ENCODE data around the gene JADE2.
"Not testable (repeated sequence)": the region's sequence is repeated elsewhere in the genome, so short reads cannot be mapped to it uniquely, and the experiment has no call there.

The JADE2 gene

GRCh38 chr5:134508521-134509195, 16.8 kb upstream of the JADE2 start:
- no peak for DNase-seq

DNA sequence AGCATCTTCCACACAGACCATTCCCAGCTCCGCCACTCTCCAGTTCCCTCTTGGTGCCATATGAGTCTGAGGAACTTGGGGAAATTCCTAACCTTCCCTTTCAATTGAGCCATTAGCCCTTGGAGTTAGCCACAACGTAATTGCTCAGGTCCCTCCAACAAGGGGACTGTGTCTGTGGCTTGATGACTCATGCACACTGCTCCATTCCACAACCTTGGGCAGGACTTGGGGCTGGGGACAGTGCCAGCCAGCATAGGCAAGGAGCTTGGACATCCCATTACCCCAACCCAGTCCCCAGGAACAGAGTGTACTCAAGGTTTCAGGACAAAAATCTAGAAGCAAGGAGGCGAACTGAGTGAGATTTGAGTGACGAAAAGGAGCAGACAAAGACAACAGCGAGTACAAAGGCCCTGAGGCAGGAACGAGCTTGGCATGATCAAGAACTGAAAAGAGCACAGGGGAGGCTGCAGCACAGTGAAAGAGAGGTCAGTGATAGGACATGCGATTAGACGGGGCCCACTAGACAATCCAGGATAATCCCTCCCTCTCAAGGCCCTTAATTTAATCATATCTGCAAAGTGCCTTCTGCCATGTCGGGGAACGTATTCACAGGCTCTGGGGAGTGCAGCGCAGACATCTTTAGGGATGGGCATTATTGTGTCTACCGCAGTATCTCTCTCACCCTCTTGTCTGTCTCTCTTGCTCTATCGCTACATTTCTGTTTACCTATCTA, 16.0 kb upstream of the JADE2 start:
- DNase-seq: no peak

- DNase-seq: no peak
Measured at GRCh38 chr5:134510970-134511795, 14.3 kb upstream of the JADE2 start.

DNA sequence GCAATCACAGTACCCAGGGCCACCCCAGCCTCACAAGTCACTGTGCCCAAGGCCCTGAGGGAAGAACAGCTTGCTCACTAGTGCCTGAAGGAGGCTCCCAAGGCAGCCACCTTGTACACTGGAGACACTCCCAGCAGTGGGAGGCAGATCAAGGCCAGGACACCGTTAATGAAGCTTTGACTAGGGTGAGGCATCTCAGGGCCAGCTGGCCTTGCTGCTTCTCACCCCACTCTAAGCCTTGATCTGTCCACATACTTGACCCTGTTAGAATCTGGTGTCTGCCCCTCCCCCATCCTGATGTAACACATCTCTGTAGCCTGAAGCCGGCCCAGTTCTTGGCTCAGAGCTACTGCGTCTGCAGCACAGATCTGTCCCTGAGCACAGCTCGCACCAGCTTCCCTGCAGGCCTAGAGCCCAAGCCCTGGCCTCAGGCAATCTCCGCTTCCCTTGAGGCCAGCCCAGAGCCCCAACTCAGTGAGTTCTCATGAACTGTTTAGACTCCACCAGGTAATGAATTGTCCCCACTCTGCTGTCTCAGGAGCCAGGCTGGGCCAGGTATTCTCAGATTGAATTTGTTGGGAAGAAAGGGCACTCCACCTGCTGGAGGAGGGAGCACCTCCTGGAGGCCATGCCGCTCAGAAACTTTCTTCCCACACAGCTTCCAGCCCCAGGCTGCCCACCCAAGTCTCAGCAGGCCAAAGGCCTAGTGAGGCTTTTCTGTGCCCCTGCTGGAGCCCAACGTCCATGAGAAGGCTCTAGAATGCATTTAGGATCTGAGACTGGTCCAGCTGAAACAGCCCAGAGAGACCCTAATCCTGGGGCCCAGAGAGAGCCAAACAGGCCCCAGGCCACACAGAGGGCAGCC, 13.4 kb upstream of the JADE2 start:
- no peak for DNase-seq

GRCh38 chr5:134512661-134512999, 12.8 kb upstream of the JADE2 start:
- DNase-seq: no peak

- DNase-seq: no peak
Measured at GRCh38 chr5:134515801-134516200, 9.7 kb upstream of the JADE2 start.

- not testable (repeated sequence) for DNase-seq
Measured at GRCh38 chr5:134516984-134517383, 8.5 kb upstream of the JADE2 start.

DNA sequence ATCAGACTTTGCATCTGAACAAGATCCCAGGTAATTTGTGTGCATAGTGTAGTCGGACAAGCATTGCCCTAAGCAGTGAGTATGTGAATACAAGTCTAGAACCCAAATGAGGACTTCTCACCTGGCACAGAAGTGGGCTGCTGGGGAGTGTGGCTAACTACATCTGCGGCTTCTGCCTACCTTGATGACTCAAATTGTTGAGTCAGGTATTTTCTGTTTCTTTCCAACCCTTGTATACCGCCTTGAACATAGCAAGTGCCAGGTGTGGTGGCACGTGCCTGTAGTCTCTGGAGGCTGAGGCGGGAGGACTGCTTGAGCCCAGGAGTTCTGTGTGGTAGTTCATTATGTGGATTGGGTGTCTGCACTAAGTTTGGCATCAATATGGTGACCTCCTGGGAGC, 7.9 kb upstream of the JADE2 start:
- DNase-seq: no peak

DNA sequence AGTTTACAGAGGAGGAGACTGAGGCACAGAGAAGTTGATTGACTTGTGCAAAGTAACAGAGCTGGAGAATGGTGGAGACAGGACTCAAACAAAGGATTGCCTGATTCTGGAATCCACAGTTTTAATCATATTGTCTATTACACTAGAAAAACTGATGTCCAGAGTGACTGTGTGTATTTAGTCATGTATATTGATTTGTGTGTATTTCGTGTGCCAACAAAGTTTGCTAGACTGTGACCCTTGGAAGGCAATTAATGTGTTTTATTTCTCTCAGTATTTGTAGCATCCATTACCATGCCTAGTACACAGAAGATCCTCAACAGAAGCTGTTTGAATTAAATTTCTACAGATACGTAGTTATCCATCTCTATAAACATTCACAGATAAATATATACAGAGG, 5.5 kb upstream of the JADE2 start:
- no peak for DNase-seq

DNA sequence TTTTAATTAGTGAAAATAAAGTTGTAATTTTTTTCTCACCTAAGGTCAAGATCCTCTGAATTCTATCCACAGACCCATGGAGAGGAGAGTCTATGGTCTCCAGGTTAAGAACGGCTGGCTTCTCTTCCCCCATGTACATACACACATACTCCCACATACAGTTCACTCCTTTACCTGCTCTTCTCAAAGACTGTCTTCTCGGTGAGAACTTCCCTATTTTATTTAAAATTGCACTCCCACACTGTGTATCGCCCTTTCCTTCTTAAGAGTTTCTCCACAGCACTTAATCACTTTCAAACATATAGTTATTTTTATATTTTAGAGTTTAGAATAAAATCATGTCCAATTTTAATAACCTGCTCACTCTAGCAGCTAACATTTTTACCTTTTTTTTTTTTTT, 3.6 kb upstream of the JADE2 start:
- DNase-seq: no peak

- DNase-seq: no peak
Measured at GRCh38 chr5:134523543-134524271, 1.8 kb upstream of the JADE2 start.

GRCh38 chr5:134524272-134524825, 1.1 kb upstream of the JADE2 start:
- peak in 1 of 2 experiments; percentile 25 for DNase-seq

GRCh38 chr5:134525683-134526482, 413 bp downstream of the JADE2 start:
- DNase-seq: peak in 1 of 2 experiments; percentile 38

- DNase-seq: peak; percentile 44 to 74
Measured at GRCh38 chr5:134526483-134527155, 1.1 kb downstream of the JADE2 start.

DNA sequence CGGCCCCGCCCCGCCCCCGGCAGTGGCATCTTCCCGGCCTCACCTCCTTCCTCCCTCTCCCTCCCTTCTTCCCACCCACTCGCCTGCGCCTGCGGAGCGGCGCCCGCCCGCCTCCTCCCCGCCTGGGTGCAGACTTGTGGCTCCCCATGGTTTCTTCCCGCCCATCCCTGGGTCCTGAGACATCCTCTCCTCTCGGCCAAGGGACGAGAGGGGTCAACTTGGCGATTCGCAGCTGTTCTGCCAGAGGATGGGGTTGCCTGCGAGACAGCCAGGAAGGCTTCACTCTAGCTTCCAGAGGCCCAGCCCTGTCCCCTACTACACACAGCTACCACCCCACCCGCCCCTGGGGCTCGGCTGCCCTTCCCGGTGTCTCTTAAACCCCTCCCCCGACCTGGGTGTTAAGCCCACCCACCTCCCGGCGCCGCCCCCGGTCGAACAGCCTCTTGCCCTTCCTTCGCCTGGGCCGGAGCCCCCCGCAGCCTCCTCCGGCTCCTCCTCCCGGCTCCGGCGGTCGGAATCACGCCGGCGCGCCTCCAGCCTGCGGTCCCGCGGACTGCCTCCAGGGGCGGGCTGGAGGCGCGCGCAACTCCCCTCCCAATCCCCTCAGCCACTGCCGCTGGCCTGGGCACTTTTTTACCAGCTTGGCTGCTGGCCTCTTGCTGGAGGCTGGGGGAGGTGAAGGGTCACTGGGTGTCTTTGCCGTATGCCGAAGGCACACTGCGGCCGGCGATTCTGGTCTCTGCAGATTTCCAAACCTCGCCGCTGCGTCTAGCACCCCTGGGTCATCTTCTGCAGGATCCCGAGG, 1.9 kb downstream of the JADE2 start:
- DNase-seq: peak; percentile 61 to 73

DNA sequence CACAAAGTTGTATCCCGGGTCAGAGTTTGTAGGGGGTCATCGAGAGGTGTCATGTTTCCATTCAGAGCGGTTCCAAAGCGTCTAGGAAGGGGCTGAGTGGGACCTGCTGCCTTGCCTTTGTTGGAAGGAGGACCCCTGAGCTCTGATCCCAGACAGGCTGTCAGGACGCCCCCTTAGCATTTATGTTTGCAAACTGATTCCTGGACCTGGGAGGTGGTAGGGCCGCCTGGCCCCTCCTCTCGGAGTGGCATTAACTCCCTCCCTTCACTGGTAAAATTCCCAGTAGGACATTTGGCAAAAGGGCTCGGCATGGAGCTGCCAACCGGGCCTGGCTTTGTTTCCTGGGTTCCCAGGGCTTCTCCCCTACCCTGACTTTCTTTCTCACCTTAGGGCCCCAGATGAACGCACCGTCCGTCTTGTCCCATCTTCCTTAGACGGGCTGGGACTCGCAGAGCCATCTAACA, 2.5 kb downstream of the JADE2 start:
- DNase-seq: no peak

DNA sequence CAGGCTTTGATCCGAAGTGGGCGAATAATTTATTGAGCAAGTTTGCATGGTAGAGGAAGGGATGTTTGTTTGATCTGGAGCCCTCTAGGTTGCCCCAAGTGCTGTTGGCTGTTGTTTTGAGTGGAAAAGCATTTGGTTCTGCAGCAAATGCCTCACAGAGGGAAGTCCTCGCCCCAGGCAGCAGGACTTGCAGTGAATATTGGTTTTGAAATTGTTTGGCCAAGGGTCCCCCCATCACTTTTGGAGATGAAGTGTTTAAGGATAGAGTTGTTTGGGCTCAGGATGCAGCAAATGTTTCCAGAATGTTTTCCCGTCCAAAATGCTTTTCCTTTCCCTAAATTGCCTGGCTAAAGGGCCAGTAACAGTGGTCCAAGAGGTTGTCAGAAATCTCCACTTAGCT, 3.1 kb downstream of the JADE2 start:
- no peak for DNase-seq

- no peak for DNase-seq
Measured at GRCh38 chr5:134529460-134529859, 4.0 kb downstream of the JADE2 start.
